ENCODE data around the gene CSNK2A3.

Gene CSNK2A3

GRCh38 chr11:11312738-11313137 is 40.3 kb downstream of the CSNK2A3 start:
- TF ChIP-seq SIN3A (IDR thresholded peaks at IDR 0.05; ENCODE audit: borderline replicate concordance, insufficient read depth, low read length): no peak
- TF ChIP-seq REST (IDR thresholded peaks at IDR 0.05; ENCODE audit: insufficient read depth in 1 of 2, low read depth in 2 of 2, low read length in 2 of 2): no peak
- no peak for TF ChIP-seq TAF1 (IDR thresholded peaks at IDR 0.05; ENCODE audit: borderline replicate concordance, insufficient read depth, low read length)
- no peak for TF ChIP-seq FOXP2 (optimal IDR thresholded peaks at IDR 0.05; ENCODE audit: borderline replicate concordance, extremely low read depth, extremely low read length, insufficient read depth)

- no peak for TF ChIP-seq REST (IDR thresholded peaks at IDR 0.05; ENCODE audit: insufficient read depth in 1 of 2, low read depth in 2 of 2, low read length in 2 of 2)
- TF ChIP-seq TAF1 (IDR thresholded peaks at IDR 0.05; ENCODE audit: borderline replicate concordance, insufficient read depth, low read length): no peak
- no peak for TF ChIP-seq POLR2AphosphoS5 (IDR thresholded peaks at IDR 0.05; ENCODE audit: low read depth, low read length)
- no peak for TF ChIP-seq SIN3A (IDR thresholded peaks at IDR 0.05; ENCODE audit: borderline replicate concordance, insufficient read depth, low read length)
- TF ChIP-seq FOXP2 (optimal IDR thresholded peaks at IDR 0.05; ENCODE audit: borderline replicate concordance, extremely low read depth, extremely low read length, insufficient read depth): no peak
Measured at GRCh38 chr11:11311169-11311568, 41.9 kb downstream of the CSNK2A3 start.

- TF ChIP-seq REST (IDR thresholded peaks at IDR 0.05; ENCODE audit: insufficient read depth in 1 of 2, low read depth in 2 of 2, low read length in 2 of 2) (no peak), SIN3A (IDR thresholded peaks at IDR 0.05; ENCODE audit: borderline replicate concordance, insufficient read depth, low read length) (no peak), FOXP2 (optimal IDR thresholded peaks at IDR 0.05; ENCODE audit: borderline replicate concordance, extremely low read depth, extremely low read length, insufficient read depth) (no peak), POLR2AphosphoS5 (IDR thresholded peaks at IDR 0.05; ENCODE audit: low read depth, low read length) (no peak), TAF1 (IDR thresholded peaks at IDR 0.05; ENCODE audit: borderline replicate concordance, insufficient read depth, low read length) (no peak)
Measured at GRCh38 chr11:11309906-11310305, 43.1 kb downstream of the CSNK2A3 start.

- TF ChIP-seq FOXP2 (optimal IDR thresholded peaks at IDR 0.05; ENCODE audit: borderline replicate concordance, extremely low read depth, extremely low read length, insufficient read depth) (no peak), REST (IDR thresholded peaks at IDR 0.05; ENCODE audit: insufficient read depth in 1 of 2, low read depth in 2 of 2, low read length in 2 of 2) (no peak), SIN3A (IDR thresholded peaks at IDR 0.05; ENCODE audit: borderline replicate concordance, insufficient read depth, low read length) (no peak), TAF1 (IDR thresholded peaks at IDR 0.05; ENCODE audit: borderline replicate concordance, insufficient read depth, low read length) (no peak), POLR2AphosphoS5 (IDR thresholded peaks at IDR 0.05; ENCODE audit: low read depth, low read length) (no peak)
Measured at GRCh38 chr11:11308249-11308648, 44.8 kb downstream of the CSNK2A3 start.

- TF ChIP-seq FOXP2 (optimal IDR thresholded peaks at IDR 0.05; ENCODE audit: borderline replicate concordance, extremely low read depth, extremely low read length, insufficient read depth): no peak
- TF ChIP-seq SIN3A (IDR thresholded peaks at IDR 0.05; ENCODE audit: borderline replicate concordance, insufficient read depth, low read length): no peak
- no peak for TF ChIP-seq POLR2AphosphoS5 (IDR thresholded peaks at IDR 0.05; ENCODE audit: low read depth, low read length)
- no peak for TF ChIP-seq TAF1 (IDR thresholded peaks at IDR 0.05; ENCODE audit: borderline replicate concordance, insufficient read depth, low read length)
- no peak for TF ChIP-seq REST (IDR thresholded peaks at IDR 0.05; ENCODE audit: insufficient read depth in 1 of 2, low read depth in 2 of 2, low read length in 2 of 2)
Measured at GRCh38 chr11:11306855-11307254, 46.2 kb downstream of the CSNK2A3 start.
